ENCODE data around the gene CSRP1. TPM values are rescaled to one million over a fixed set of nuclear protein-coding genes. Genes with fewer than 3 reads are reported as not detected.

The CSRP1 gene
- total and polyA plus RNA-seq, 2 donors (not counting 1 experiment from before 2014, with no cell fraction given): 23.8 to 36.7 TPM

DNA sequence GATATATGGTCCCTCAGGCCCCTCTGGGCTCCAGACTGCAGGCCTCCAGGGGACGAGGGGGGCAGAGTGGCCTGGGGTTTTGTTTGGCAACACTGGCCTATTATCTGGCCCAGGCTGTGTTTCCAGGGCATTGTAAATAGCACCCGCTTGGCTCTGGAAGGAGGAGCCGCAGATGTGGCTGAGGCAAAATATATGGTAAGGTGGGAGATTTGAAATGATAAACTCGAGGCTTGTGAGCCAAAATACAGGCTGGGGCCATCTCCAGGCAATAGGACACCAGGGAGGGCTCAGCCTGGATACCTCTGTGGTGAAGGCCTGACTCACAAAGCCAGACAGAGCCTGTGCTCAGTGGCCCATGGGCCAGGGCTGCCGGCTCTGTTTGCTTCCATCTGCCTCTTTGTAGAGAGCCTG is 46.0 kb upstream of the CSRP1 start:
- no peak overlapping the region for H3K4me3 Mint-ChIP-seq
- Histone ChIP-seq H3K4me2 (replicated peaks; ENCODE audit: low read depth, low read length, poor library complexity, severe bottlenecking) (no peak overlapping the region), H3K9me3 (ENCODE audit: control extremely low read depth in 1 of 3, control insufficient read depth in 2 of 3, insufficient read depth in 1 of 3, low read length in 2 of 3) (peaks cover 0 to 3% (median 0%) of the 10 kb centered on the region in 3 donors), H3K27me3 (replicated peaks in 1 of 4; ENCODE audit: control extremely low read depth in 1 of 4, control insufficient read depth in 3 of 4, insufficient read depth in 4 of 4, low read length in 3 of 4) (no peaks in the 10 kb centered on the region), H3K36me3 (replicated peaks in 1 of 2; ENCODE audit: control extremely low read depth in 1 of 2, control insufficient read depth in 1 of 2, extremely low read depth in 1 of 2, insufficient read depth in 2 of 2, low read length in 1 of 2) (no peaks in the 10 kb centered on the region), H3K27ac (ENCODE audit: low read length in 2 of 2) (no peak overlapping the region), H2AFZ (ENCODE audit: insufficient read depth, low read depth, low read length, poor library complexity, severe bottlenecking) (no peak overlapping the region), H4K20me1 (ENCODE audit: control insufficient read depth, insufficient read depth, low read length, poor library complexity, severe bottlenecking) (no peaks in the 10 kb centered on the region), H3K4me3 (ENCODE audit: control extremely low read depth in 1 of 5, extremely low read depth in 1 of 5, insufficient read depth in 1 of 5, low read depth in 2 of 5, low read length in 4 of 5) (no peak overlapping the region), H3K4me1 (ENCODE audit: control insufficient read depth in 2 of 2, insufficient read depth in 2 of 2, low read length in 2 of 2) (no peaks in the 10 kb centered on the region), H3K9ac (ENCODE audit: low read length) (no peak overlapping the region), H3K79me2 (ENCODE audit: control insufficient read depth, insufficient read depth, low read length) (no peaks in the 10 kb centered on the region)
- intact Hi-C loops (cut with micrococcal nuclease): no loop called here
- ChIA-PET POLR2A (no interaction called here), CTCF (interaction anchor here (1.3 kb wide), 1 partner anchor 40 kb away, joined by 4 read pairs; no protein-coding TSS in a partner anchor)
- DNase-seq (no peak), ATAC-seq (ENCODE audit: low read depth) (no peak)
- H3K9me3 Mint-ChIP-seq (ENCODE audit: insufficient read depth): no peaks in the 10 kb centered on the region
- H3K27me3 Mint-ChIP-seq: peaks cover 18% of the 10 kb centered on the region
- H3K27ac Mint-ChIP-seq: no peak overlapping the region
- H3K4me1 Mint-ChIP-seq: no peaks in the 10 kb centered on the region
- 71% methylated on average over 5 of the region's 5 CpGs for WGBS (ENCODE audit: insufficient coverage)
- TF ChIP-seq CTCF (IDR thresholded peaks at IDR 0.05) (no peak), EZH2 (IDR thresholded peaks at IDR 0.05; ENCODE audit: borderline replicate concordance, insufficient read depth, low read depth, low read length, poor library complexity, severe bottlenecking) (no peak)

- no peak overlapping the region for H3K27ac ChIP-seq (ENCODE audit: low read length in 2 of 2)
- H3K9me3 ChIP-seq (ENCODE audit: control extremely low read depth in 1 of 3, control insufficient read depth in 2 of 3, insufficient read depth in 1 of 3, low read length in 2 of 3): peaks cover 0 to 3% (median 0%) of the 10 kb centered on the region in 3 donors
- ChIA-PET POLR2A (no interaction called here), CTCF (no interaction called here)
- H4K20me1 ChIP-seq (ENCODE audit: control insufficient read depth, insufficient read depth, low read length, poor library complexity, severe bottlenecking): no peaks in the 10 kb centered on the region
- DNase-seq (no peak), ATAC-seq (ENCODE audit: low read depth) (no peak)
- no peak for TF ChIP-seq EZH2 (IDR thresholded peaks at IDR 0.05; ENCODE audit: borderline replicate concordance, insufficient read depth, low read depth, low read length, poor library complexity, severe bottlenecking)
- TF ChIP-seq CTCF (IDR thresholded peaks at IDR 0.05): no peak
- Mint-ChIP-seq H3K9me3 (ENCODE audit: insufficient read depth) (no peaks in the 10 kb centered on the region), H3K27ac (no peak overlapping the region), H3K4me1 (no peaks in the 10 kb centered on the region), H3K27me3 (peaks cover 20% of the 10 kb centered on the region), H3K4me3 (no peak overlapping the region)
- WGBS (ENCODE audit: insufficient coverage): 90% methylated on average over 11 of the region's 12 CpGs
- intact Hi-C loops (cut with micrococcal nuclease): no loop called here
- no peaks in the 10 kb centered on the region for H3K79me2 ChIP-seq (ENCODE audit: control insufficient read depth, insufficient read depth, low read length)
- no peak overlapping the region for H3K4me2 ChIP-seq (replicated peaks; ENCODE audit: low read depth, low read length, poor library complexity, severe bottlenecking)
- H3K36me3 ChIP-seq (replicated peaks in 1 of 2; ENCODE audit: control extremely low read depth in 1 of 2, control insufficient read depth in 1 of 2, extremely low read depth in 1 of 2, insufficient read depth in 2 of 2, low read length in 1 of 2): no peaks in the 10 kb centered on the region
- H2AFZ ChIP-seq (ENCODE audit: insufficient read depth, low read depth, low read length, poor library complexity, severe bottlenecking): no peak overlapping the region
- H3K4me1 ChIP-seq (ENCODE audit: control insufficient read depth in 2 of 2, insufficient read depth in 2 of 2, low read length in 2 of 2): no peaks in the 10 kb centered on the region
- no peaks in the 10 kb centered on the region for H3K27me3 ChIP-seq (replicated peaks in 1 of 4; ENCODE audit: control extremely low read depth in 1 of 4, control insufficient read depth in 3 of 4, insufficient read depth in 4 of 4, low read length in 3 of 4)
- no peak overlapping the region for H3K9ac ChIP-seq (ENCODE audit: low read length)
- H3K4me3 ChIP-seq (ENCODE audit: control extremely low read depth in 1 of 5, extremely low read depth in 1 of 5, insufficient read depth in 1 of 5, low read depth in 2 of 5, low read length in 4 of 5): no peak overlapping the region
Observed at GRCh38 chr1:201551877-201552731, 45.2 kb upstream of the CSRP1 start.
